Measurements from ENCODE around the gene ARHGAP24.
A peak's percentile ranks its signal among the peaks of the same experiment; 100 is the strongest.

The ARHGAP24 gene

GRCh38 chr4:85708468-85708867, 233.5 kb downstream of the ARHGAP24 start:
- no peak for DNase-seq

- DNase-seq: no peak
Observed at GRCh38 chr4:85713005-85713404, 238.1 kb downstream of the ARHGAP24 start.

GRCh38 chr4:85715991-85716737, 241.2 kb downstream of the ARHGAP24 start:
- no peak for DNase-seq

- DNase-seq: no peak
Observed at GRCh38 chr4:85717351-85717750, 242.4 kb downstream of the ARHGAP24 start.

GRCh38 chr4:85717847-85718246, 242.9 kb downstream of the ARHGAP24 start:
- DNase-seq: no peak

- DNase-seq: no peak
Observed at GRCh38 chr4:85720735-85721134, 245.8 kb downstream of the ARHGAP24 start.

- DNase-seq: no peak
Observed at GRCh38 chr4:85722401-85722800, 247.5 kb downstream of the ARHGAP24 start.

GRCh38 chr4:85722807-85723206, 247.9 kb downstream of the ARHGAP24 start:
- no peak for DNase-seq

GRCh38 chr4:85724791-85725563, 250.0 kb downstream of the ARHGAP24 start:
- DNase-seq: no peak

- no peak for DNase-seq
Observed at GRCh38 chr4:85725721-85726170, 250.8 kb downstream of the ARHGAP24 start.

GRCh38 chr4:85726555-85726954, 251.6 kb downstream of the ARHGAP24 start:
- DNase-seq: no peak

GRCh38 chr4:85728464-85728863, 253.5 kb downstream of the ARHGAP24 start:
- DNase-seq: no peak

- no peak for DNase-seq
Observed at GRCh38 chr4:85732124-85732523, 257.2 kb downstream of the ARHGAP24 start.

- DNase-seq: no peak
Observed at GRCh38 chr4:85733798-85734197, 258.8 kb downstream of the ARHGAP24 start.

- no peak for DNase-seq
Observed at GRCh38 chr4:85734424-85734831, 259.5 kb downstream of the ARHGAP24 start.

GRCh38 chr4:85736571-85736970, 261.6 kb downstream of the ARHGAP24 start:
- DNase-seq: no peak

- DNase-seq: no peak
Observed at GRCh38 chr4:85737254-85737653, 262.3 kb downstream of the ARHGAP24 start.

- DNase-seq: no peak
Observed at GRCh38 chr4:85738721-85739120, 263.8 kb downstream of the ARHGAP24 start.

- no peak for DNase-seq
Observed at GRCh38 chr4:85740431-85740861, 265.5 kb downstream of the ARHGAP24 start.

GRCh38 chr4:85741381-85741780, 266.4 kb downstream of the ARHGAP24 start:
- DNase-seq: no peak

GRCh38 chr4:85741921-85742591, 267.1 kb downstream of the ARHGAP24 start:
- peak; percentile 28 for DNase-seq

- no peak for DNase-seq
Observed at GRCh38 chr4:85744950-85745349, 270.0 kb downstream of the ARHGAP24 start.

GRCh38 chr4:85745939-85746338, 271.0 kb downstream of the ARHGAP24 start:
- no peak for DNase-seq

Data from NCI-H1694 (cell line).